SH-SY5Y (cell line): ENCODE measurements around the gene PELI1.
A peak's percentile ranks its signal among the peaks of the same experiment; 100 is the strongest.

Experiments used
- GATA2 ChIP-seq: IDR thresholded peaks from 2 replicates; pipeline ENCODE4 v1.6.1; 2011; ENCODE audit warnings: mild to moderate bottlenecking, low read depth, low read length
- GATA3 ChIP-seq: IDR thresholded peaks from 2 replicates; pipeline ENCODE4 v1.6.1; 2011; ENCODE audit warnings: low read depth, mild to moderate bottlenecking, low read length, moderate library complexity

The PELI1 gene

GRCh38 chr2:64144057-64145013, at the start of gene PELI1:
Gene PELI1, minus strand, starts transcription at chr2:64144420. Its CDS starts 36,110 bp downstream, at chr2:64108310.
- TF ChIP-seq GATA3 (no peak), GATA2 (no peak)

GRCh38 chr2:64193491-64193890, 49.3 kb upstream of the PELI1 start:
- TF ChIP-seq GATA3 (no peak), GATA2 (no peak)

DNA sequence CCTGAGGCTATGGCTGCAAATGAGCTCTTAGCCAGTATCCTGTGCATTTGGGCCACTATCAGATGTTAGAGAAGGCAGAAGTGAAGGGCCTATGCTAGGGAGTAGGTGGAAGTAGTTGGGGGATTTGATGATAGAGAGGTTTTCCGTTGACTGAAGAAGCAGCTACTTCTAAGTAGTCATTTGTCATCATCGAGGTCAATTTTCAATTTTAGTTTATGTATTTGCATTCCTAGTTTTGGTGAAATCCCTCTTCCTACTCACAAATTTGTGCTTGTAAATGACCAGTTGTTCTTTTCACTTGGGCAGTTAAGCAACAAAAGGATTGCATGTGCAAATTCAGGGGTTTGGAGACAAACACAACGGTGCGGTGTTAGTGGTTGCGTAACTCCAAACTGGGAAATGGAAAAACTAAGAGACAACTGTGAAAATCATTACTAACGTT, 48.5 kb upstream of the PELI1 start:
- no peak for TF ChIP-seq GATA3
- no peak for TF ChIP-seq GATA2

DNA sequence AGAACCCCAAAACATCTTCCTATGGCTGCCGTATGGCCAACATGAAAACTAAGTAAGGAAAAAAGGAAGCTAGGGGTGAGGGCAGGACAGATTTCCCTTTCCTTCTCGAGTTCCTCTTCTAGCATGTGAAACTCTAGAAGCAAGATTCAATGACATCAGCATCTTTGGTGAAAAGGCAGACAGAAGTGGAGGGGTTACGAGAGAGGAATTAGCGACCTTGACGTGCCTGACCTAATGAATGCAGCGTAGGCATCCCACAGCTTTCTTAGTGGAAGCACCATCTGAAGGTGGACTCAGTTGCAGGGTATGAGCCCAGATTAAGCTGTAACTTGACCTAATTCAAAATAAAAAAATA, 47.9 kb upstream of the PELI1 start:
- TF ChIP-seq GATA3 (no peak), GATA2 (no peak)

GRCh38 chr2:64189586-64189985, 45.4 kb upstream of the PELI1 start:
- TF ChIP-seq GATA2 (no peak), GATA3 (no peak)

- TF ChIP-seq GATA3 (no peak), GATA2 (no peak)
Measured at GRCh38 chr2:64189167-64189566, 44.9 kb upstream of the PELI1 start.

DNA sequence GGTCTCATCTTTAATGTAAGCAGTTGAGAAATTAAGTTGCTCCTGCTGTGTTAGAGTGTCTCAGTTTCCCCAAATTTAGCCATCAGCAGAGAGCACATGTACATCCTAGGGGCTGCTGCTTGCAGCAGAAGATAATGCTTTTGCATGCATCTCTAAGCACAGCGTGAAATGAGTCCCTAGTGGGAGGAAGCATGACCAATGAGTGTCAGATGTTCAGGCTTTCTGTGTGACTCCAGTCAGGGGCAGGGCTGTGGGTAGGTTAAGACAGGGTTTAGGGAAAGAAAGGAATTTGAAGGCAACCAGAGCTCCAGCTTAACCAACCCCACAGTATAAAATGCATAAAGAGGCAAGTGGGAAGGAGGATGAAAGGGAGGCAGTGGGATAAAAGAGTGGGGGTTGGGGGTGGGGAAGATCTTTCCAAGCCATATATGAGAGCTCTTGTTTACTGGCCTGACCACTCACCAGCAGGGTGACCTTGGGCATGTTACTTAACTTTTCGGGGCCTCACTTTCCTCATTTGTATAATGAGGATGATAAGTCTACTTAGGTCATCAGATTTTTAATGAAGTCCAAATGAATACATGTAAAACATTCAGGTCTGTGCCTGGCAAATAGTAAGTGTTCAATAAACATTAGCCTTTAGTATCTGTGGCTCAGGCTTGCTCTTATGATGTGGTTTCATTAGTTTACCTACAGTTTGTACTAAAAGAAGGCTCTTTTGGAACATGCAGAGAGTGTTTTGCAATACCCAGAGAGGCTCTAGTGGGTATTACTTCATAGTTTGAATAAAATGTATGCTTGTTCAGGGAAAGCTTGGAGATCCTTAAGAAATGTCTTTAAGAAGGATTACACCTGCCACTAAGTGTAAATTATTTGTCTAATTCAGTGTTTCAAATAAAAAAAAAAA, 42.7 kb upstream of the PELI1 start:
- no peak for TF ChIP-seq GATA3
- no peak for TF ChIP-seq GATA2

DNA sequence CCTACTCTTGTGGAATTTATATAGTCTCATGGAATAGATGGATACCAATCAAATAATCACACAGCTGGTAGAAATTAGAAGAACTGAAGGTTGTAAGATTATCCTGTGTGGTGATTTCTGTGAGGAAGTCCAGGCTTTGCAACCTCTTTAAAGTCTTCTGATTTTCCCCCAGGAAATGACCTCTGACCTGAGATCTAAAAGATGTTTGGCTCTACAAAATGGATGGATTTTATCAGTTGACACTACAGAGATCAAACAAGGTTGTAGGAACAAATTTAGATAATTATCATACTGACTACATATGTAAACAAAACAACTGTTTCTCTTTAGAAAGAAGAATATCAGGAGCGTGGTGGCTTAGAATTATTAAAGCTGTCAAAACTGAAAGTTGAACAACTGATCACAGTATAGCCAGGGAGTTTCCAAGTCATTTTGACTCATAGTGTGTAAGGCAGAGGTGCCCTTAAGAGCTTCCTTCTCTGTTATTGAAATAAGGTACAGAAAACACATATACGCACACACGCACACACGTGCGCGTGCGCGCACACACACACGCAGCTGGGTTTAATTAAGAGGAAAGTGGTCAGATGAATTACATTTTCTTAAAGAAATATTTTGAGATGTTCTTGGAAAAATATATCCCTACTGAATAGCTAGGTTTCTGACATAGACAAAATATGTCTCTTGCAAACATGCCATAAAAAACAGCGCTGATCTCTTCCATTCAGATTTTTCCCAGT, 35.5 kb upstream of the PELI1 start:
- no peak for TF ChIP-seq GATA3
- 0 out of 2 replicates have a peak, but pooled peaks have one; percentile 6 for TF ChIP-seq GATA2

GRCh38 chr2:64177315-64177714, 33.1 kb upstream of the PELI1 start:
- TF ChIP-seq GATA2: peak; percentile 63
- no peak for TF ChIP-seq GATA3

DNA sequence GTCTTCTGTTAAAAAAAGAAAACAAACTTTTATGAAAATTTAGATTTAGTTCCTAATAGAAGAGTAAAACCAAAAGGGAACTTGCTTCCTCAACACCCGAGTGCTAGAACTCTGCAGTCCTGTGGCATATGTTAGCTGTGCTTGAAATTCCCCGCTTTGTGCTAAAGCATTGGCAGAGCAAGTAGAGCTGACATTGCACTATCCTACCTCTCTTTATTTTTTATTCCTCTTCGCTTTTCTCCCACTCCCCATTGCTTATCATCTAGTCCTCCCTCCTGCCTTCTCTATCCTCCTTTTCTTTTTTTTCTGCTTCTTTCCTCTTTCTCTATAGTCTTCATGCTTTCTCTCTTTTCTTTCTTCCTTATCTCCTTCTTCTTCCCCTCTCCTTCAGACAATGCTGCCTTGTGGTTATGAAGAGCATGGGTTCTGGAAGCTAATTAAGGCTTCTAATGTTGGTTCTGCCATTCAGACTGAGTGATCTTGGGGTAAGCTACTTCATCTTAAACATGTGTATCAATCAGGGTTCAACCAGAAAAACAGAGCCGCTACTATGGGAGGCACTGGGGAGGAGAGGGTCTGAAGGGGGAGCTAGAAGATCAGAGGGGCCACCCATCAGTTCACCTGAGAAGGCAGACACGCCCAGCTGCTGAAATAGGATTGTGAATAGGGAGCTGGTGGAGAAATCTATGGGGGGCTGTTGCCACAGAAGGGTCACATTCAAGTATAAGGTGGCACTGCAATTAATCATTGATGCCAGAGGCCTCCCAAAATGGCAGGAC, 31.4 kb upstream of the PELI1 start:
- TF ChIP-seq GATA2 (no peak), GATA3 (no peak)

GRCh38 chr2:64173156-64174135, 29.2 kb upstream of the PELI1 start:
- TF ChIP-seq GATA2 (no peak), GATA3 (no peak)

- TF ChIP-seq GATA2 (no peak), GATA3 (no peak)
Measured at GRCh38 chr2:64168756-64169155, 24.5 kb upstream of the PELI1 start.

- TF ChIP-seq GATA2 (no peak), GATA3 (no peak)
Measured at GRCh38 chr2:64168201-64168600, 24.0 kb upstream of the PELI1 start.
